Peyer's patch (tissue), 4 donors: ENCODE data around the gene TRUB2. TPM values are rescaled to one million over a fixed set of nuclear protein-coding genes. Genes with fewer than 3 reads are reported as not detected.

Source experiments
- DNase-seq, 3 donors: peaks; one replicate each; pipeline ENCODE4 v3.0.0-alpha.2; 2017 to 2019
- H3K27ac ChIP-seq, 4 donors: fragments of 200-600 bp; sonication (generic); one replicate each; pipeline ENCODE4 v1.5.1; 2016 to 2019
- H3K27me3 ChIP-seq, 2 donors: fragments of 200-600 bp; sonication (generic); one replicate each; pipeline ENCODE4 v1.5.1; 2019
- H3K36me3 ChIP-seq, 3 donors: fragments of 200-600 bp; sonication (generic); one replicate each; pipeline ENCODE4 v1.5.1; 2016 to 2019
- H3K4me1 ChIP-seq, 4 donors: fragments of 200-600 bp; sonication (generic); one replicate each; pipeline ENCODE4 v1.5.1; 2016 to 2019
- H3K4me3 ChIP-seq, 4 donors: fragments of 200-600 bp; sonication (generic); 1 replicate in 3 of 4; 2 replicates in 1 of 4; pipeline ENCODE4 v1.5.1; 2016 to 2019; ENCODE audit warnings: mild to moderate bottlenecking in 1 of 4
- H3K9me3 ChIP-seq, 4 donors: fragments of 200-600 bp; sonication (generic); one replicate each; pipeline ENCODE4 v1.5.1; 2016 to 2019; ENCODE audit warnings: mild to moderate bottlenecking in 1 of 4
- CTCF ChIP-seq, 6 experiments: fragments of 450-650 bp in 4 of 6; fragments of 200-600 bp in 2 of 6; sonication (generic) in 1 of 6; IDR thresholded peaks; one replicate each; pipeline ENCODE4 v1.5.1; 2017 to 2019; ENCODE audit warnings: antibody characterized with exemption in 6 of 6, mild to moderate bottlenecking in 3 of 6, moderate library complexity in 1 of 6
- POLR2A ChIP-seq, 2 donors: fragments of 450-650 bp; IDR thresholded peaks; one replicate each; pipeline ENCODE4 v1.5.1; 2017; ENCODE audit warnings: antibody characterized with exemption in 2 of 2, mild to moderate bottlenecking in 2 of 2, moderate library complexity in 2 of 2
- total RNA-seq, 4 donors: library from RNA; depleted of rRNA; stranded (reverse); fragments of >200 nt; gene quantifications; one replicate each; pipeline ENCODE4 v1.1.0, GENCODE V29; 2016

Gene TRUB2
- total RNA-seq, 4 donors from 2014 or later: 11.7 to 42.9 (median 17.4) TPM

DNA sequence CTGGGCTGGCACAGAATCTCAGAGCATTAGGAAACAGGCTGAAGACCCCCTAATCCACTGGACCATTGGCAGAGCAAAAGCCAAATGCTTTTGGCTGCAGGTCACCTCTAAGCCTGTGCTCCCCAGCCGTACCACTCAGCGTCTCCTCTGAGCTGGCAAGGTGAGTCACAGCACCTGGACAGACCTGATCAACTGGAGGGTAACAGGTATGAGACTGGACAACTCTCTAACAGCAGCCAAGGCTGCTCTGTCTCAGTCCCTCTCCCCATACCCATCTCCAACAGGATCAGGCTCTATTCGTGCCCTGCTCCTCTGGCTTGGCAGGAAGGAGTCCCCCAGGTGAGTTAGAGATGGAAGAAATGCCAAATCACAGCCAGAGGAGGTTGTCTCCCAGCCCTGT is 51.1 kb downstream of the TRUB2 start:
- Histone ChIP-seq H3K4me3 (no peak overlapping the region), H3K36me3 (peaks cover 0 to 51% (median 0%) of the 10 kb centered on the region in 3 donors), H3K27ac (no peak overlapping the region), H3K27me3 (no peaks in the 10 kb centered on the region), H3K4me1 (peaks cover 0 to 13% (median 3%) of the 10 kb centered on the region in 4 donors), H3K9me3 (no peaks in the 10 kb centered on the region)
- no peak for TF ChIP-seq POLR2A (IDR thresholded peaks at IDR 0.05)
- TF ChIP-seq CTCF (IDR thresholded peaks at IDR 0.05): no peak
- DNase-seq: no peak

GRCh38 chr9:128266868-128267590 is 55.2 kb downstream of the TRUB2 start:
- TF ChIP-seq POLR2A (IDR thresholded peaks at IDR 0.05) (no peak), CTCF (IDR thresholded peaks at IDR 0.05) (no peak)
- no peak overlapping the region for H3K27ac ChIP-seq
- no peaks in the 10 kb centered on the region for H3K9me3 ChIP-seq
- no peaks in the 10 kb centered on the region for H3K4me1 ChIP-seq
- peaks cover 0 to 79% (median 0%) of the 10 kb centered on the region in 3 donors for H3K36me3 ChIP-seq
- H3K27me3 ChIP-seq: no peaks in the 10 kb centered on the region
- no peak for DNase-seq
- no peak overlapping the region for H3K4me3 ChIP-seq

GRCh38 chr9:128265348-128265847 is 56.8 kb downstream of the TRUB2 start:
- Histone ChIP-seq H3K36me3 (peaks cover 0 to 81% (median 0%) of the 10 kb centered on the region in 3 donors), H3K4me1 (no peaks in the 10 kb centered on the region), H3K4me3 (no peak overlapping the region), H3K9me3 (no peaks in the 10 kb centered on the region), H3K27ac (no peak overlapping the region), H3K27me3 (no peaks in the 10 kb centered on the region)
- TF ChIP-seq POLR2A (IDR thresholded peaks at IDR 0.05): no peak
- no peak for TF ChIP-seq CTCF (IDR thresholded peaks at IDR 0.05)
- DNase-seq: no peak

GRCh38 chr9:128262687-128263086 is 59.6 kb downstream of the TRUB2 start:
- TF ChIP-seq POLR2A (IDR thresholded peaks at IDR 0.05): no peak
- no peak for TF ChIP-seq CTCF (IDR thresholded peaks at IDR 0.05)
- no peaks in the 10 kb centered on the region for H3K9me3 ChIP-seq
- no peaks in the 10 kb centered on the region for H3K4me1 ChIP-seq
- H3K27ac ChIP-seq: no peak overlapping the region
- H3K4me3 ChIP-seq: no peak overlapping the region
- DNase-seq: no peak
- H3K27me3 ChIP-seq: no peaks in the 10 kb centered on the region
- H3K36me3 ChIP-seq: peaks cover 0 to 98% (median 0%) of the 10 kb centered on the region in 3 donors

DNA sequence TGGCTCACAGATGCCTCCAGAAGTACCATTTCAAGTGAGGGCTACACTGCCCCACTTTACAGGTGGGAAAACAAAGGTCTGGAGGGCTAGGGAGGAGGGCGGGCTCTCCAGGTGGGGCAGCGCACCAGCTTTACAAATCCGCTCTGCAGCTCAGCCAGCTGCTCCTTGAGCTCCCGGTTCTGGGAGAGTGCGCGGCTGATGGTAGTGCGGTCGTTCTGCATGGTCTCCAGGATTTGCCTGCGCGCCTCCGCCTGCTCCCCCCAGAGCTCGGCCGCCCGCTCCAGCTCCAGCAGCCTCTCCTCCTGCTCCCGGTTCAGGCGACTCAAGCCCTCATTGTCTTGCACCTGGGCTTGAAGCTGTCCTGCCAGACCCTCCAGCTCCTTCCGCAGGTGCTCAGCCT is 61.9 kb downstream of the TRUB2 start:
- Histone ChIP-seq H3K36me3 (peaks cover 0 to 93% (median 0%) of the 10 kb centered on the region in 3 donors), H3K4me1 (no peaks in the 10 kb centered on the region), H3K27me3 (no peaks in the 10 kb centered on the region), H3K27ac (no peak overlapping the region), H3K4me3 (no peak overlapping the region), H3K9me3 (no peaks in the 10 kb centered on the region)
- no peak for DNase-seq
- TF ChIP-seq CTCF (IDR thresholded peaks at IDR 0.05) (no peak), POLR2A (IDR thresholded peaks at IDR 0.05) (no peak)
